ENCODE results near the gene PRDM1.

The PRDM1 gene

GRCh38 chr6:106097411-106098231, 11.5 kb downstream of the PRDM1 start:
- peak overlapping the region; percentile 54 to 65 for H3K4me3 ChIP-seq (ENCODE audit: low read length in 2 of 2)
- no peaks in the 10 kb centered on the region for H3K36me3 ChIP-seq (ENCODE audit: control insufficient read depth in 2 of 2, insufficient read depth in 2 of 2, low read length in 2 of 2)
- H3K9me3 ChIP-seq (ENCODE audit: control insufficient read depth in 2 of 2, low read length in 2 of 2): no peaks in the 10 kb centered on the region
- no peak overlapping the region for H3K27ac ChIP-seq (ENCODE audit: low read length)
- peak overlapping the region in 1 of 2 donors; percentile 51 for H3K9ac ChIP-seq (ENCODE audit: low read length in 2 of 2)
- no peaks in the 10 kb centered on the region for H3K4me1 ChIP-seq (ENCODE audit: control insufficient read depth, insufficient read depth, low read length)
- peaks cover 12 to 44% of the 10 kb centered on the region in 2 donors for H3K27me3 ChIP-seq (ENCODE audit: control insufficient read depth in 1 of 2, insufficient read depth in 2 of 2, low read length in 2 of 2)

GRCh38 chr6:106098383-106099234, 12.5 kb downstream of the PRDM1 start:
- H3K4me1 ChIP-seq (ENCODE audit: control insufficient read depth, insufficient read depth, low read length): no peaks in the 10 kb centered on the region
- peaks cover 12 to 37% of the 10 kb centered on the region in 2 donors for H3K27me3 ChIP-seq (ENCODE audit: control insufficient read depth in 1 of 2, insufficient read depth in 2 of 2, low read length in 2 of 2)
- no peaks in the 10 kb centered on the region for H3K36me3 ChIP-seq (ENCODE audit: control insufficient read depth in 2 of 2, insufficient read depth in 2 of 2, low read length in 2 of 2)
- no peaks in the 10 kb centered on the region for H3K9me3 ChIP-seq (ENCODE audit: control insufficient read depth in 2 of 2, low read length in 2 of 2)
- peak overlapping the region in 1 of 2 donors; percentile 35 for H3K9ac ChIP-seq (ENCODE audit: low read length in 2 of 2)
- H3K4me3 ChIP-seq (ENCODE audit: low read length in 2 of 2): peak overlapping the region; percentile 54 to 65
- H3K27ac ChIP-seq (ENCODE audit: low read length): no peak overlapping the region

GRCh38 chr6:106099235-106099537, 13.1 kb downstream of the PRDM1 start:
- H3K4me3 ChIP-seq (ENCODE audit: low read length in 2 of 2): peak overlapping the region; percentile 24 to 54
- H3K27ac ChIP-seq (ENCODE audit: low read length): no peak overlapping the region
- H3K9ac ChIP-seq (ENCODE audit: low read length in 2 of 2): no peak overlapping the region

GRCh38 chr6:106100755-106101154, 14.6 kb downstream of the PRDM1 start:
- no peaks in the 10 kb centered on the region for H3K4me1 ChIP-seq (ENCODE audit: control insufficient read depth, insufficient read depth, low read length)
- no peak overlapping the region for H3K4me3 ChIP-seq (ENCODE audit: low read length in 2 of 2)

More at GRCh38 chr6:106099235-106099537, 13.1 kb downstream of the PRDM1 start:
- Histone ChIP-seq H3K36me3 (ENCODE audit: control insufficient read depth in 2 of 2, insufficient read depth in 2 of 2, low read length in 2 of 2) (no peaks in the 10 kb centered on the region), H3K27me3 (ENCODE audit: control insufficient read depth in 1 of 2, insufficient read depth in 2 of 2, low read length in 2 of 2) (peaks cover 12 to 37% of the 10 kb centered on the region in 2 donors), H3K4me1 (ENCODE audit: control insufficient read depth, insufficient read depth, low read length) (no peaks in the 10 kb centered on the region), H3K9me3 (ENCODE audit: control insufficient read depth in 2 of 2, low read length in 2 of 2) (no peaks in the 10 kb centered on the region)

DNA sequence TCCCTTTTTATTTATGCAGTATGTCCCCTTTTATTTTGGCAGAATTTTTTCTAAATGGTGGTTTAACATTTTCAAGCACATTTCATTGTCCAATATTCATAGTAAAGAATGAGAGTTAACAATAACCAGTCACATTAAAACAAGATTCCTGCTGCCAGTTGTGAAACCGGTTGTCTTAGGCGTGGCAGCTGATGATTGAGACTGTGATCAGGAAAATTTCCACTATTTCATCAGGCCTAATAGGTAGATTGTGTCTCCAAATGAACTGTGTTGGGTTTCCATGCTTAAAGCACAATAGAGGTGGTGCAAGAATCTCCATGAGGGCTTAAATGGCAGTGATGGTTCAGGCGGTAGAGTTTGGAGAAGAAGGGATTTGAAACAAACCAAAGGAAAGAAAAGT, 15.3 kb downstream of the PRDM1 start:
- Histone ChIP-seq H3K4me1 (ENCODE audit: control insufficient read depth, insufficient read depth, low read length) (no peaks in the 10 kb centered on the region), H3K27me3 (ENCODE audit: control insufficient read depth in 1 of 2, insufficient read depth in 2 of 2, low read length in 2 of 2) (peaks cover 14 to 40% of the 10 kb centered on the region in 2 donors), H3K9me3 (ENCODE audit: control insufficient read depth in 2 of 2, low read length in 2 of 2) (no peaks in the 10 kb centered on the region), H3K36me3 (ENCODE audit: control insufficient read depth in 2 of 2, insufficient read depth in 2 of 2, low read length in 2 of 2) (no peaks in the 10 kb centered on the region), H3K9ac (ENCODE audit: low read length in 2 of 2) (no peak overlapping the region), H3K4me3 (ENCODE audit: low read length in 2 of 2) (no peak overlapping the region), H3K27ac (ENCODE audit: low read length) (no peak overlapping the region)

More at GRCh38 chr6:106100755-106101154, 14.6 kb downstream of the PRDM1 start:
- Histone ChIP-seq H3K27me3 (ENCODE audit: control insufficient read depth in 1 of 2, insufficient read depth in 2 of 2, low read length in 2 of 2) (peaks cover 14 to 41% of the 10 kb centered on the region in 2 donors), H3K9ac (ENCODE audit: low read length in 2 of 2) (no peak overlapping the region), H3K27ac (ENCODE audit: low read length) (no peak overlapping the region), H3K36me3 (ENCODE audit: control insufficient read depth in 2 of 2, insufficient read depth in 2 of 2, low read length in 2 of 2) (no peaks in the 10 kb centered on the region), H3K9me3 (ENCODE audit: control insufficient read depth in 2 of 2, low read length in 2 of 2) (no peaks in the 10 kb centered on the region)

GRCh38 chr6:106102034-106102433, 15.9 kb downstream of the PRDM1 start:
- Histone ChIP-seq H3K4me1 (ENCODE audit: control insufficient read depth, insufficient read depth, low read length) (no peaks in the 10 kb centered on the region), H3K27ac (ENCODE audit: low read length) (no peak overlapping the region), H3K27me3 (ENCODE audit: control insufficient read depth in 1 of 2, insufficient read depth in 2 of 2, low read length in 2 of 2) (peaks cover 14 to 36% of the 10 kb centered on the region in 2 donors), H3K36me3 (ENCODE audit: control insufficient read depth in 2 of 2, insufficient read depth in 2 of 2, low read length in 2 of 2) (no peaks in the 10 kb centered on the region), H3K4me3 (ENCODE audit: low read length in 2 of 2) (no peak overlapping the region), H3K9ac (ENCODE audit: low read length in 2 of 2) (no peak overlapping the region), H3K9me3 (ENCODE audit: control insufficient read depth in 2 of 2, low read length in 2 of 2) (no peaks in the 10 kb centered on the region)

GRCh38 chr6:106102967-106103727, 17.0 kb downstream of the PRDM1 start:
- Histone ChIP-seq H3K36me3 (ENCODE audit: control insufficient read depth in 2 of 2, insufficient read depth in 2 of 2, low read length in 2 of 2) (no peaks in the 10 kb centered on the region), H3K9me3 (ENCODE audit: control insufficient read depth in 2 of 2, low read length in 2 of 2) (no peaks in the 10 kb centered on the region), H3K27me3 (ENCODE audit: control insufficient read depth in 1 of 2, insufficient read depth in 2 of 2, low read length in 2 of 2) (peaks cover 7 to 25% of the 10 kb centered on the region in 2 donors), H3K27ac (ENCODE audit: low read length) (no peak overlapping the region), H3K4me3 (ENCODE audit: low read length in 2 of 2) (peak overlapping the region in 1 of 2 donors; percentile 29), H3K9ac (ENCODE audit: low read length in 2 of 2) (no peak overlapping the region), H3K4me1 (ENCODE audit: control insufficient read depth, insufficient read depth, low read length) (no peaks in the 10 kb centered on the region)

DNA sequence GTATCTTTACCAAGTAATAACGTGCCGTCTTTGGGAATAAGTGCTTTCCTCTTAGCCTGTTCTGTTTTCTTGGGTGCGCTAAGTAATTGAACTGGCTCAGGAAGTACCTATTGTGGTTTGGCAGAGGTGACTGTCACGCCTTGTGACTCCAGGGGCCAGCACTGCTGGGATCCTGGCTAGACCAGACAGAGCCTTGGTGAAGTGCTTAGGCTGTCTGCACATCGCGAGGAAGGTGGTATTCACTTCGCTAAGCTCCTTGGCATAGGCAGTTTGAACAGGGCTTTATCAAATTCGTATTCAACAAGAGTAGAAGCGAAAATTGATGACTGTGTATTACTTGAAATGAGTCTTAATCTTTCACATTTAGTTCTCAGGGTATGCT, 17.6 kb downstream of the PRDM1 start:
- Histone ChIP-seq H3K9ac (ENCODE audit: low read length in 2 of 2) (no peak overlapping the region), H3K4me3 (ENCODE audit: low read length in 2 of 2) (no peak overlapping the region), H3K27ac (ENCODE audit: low read length) (no peak overlapping the region)

GRCh38 chr6:106104476-106104875, 18.3 kb downstream of the PRDM1 start:
- no peaks in the 10 kb centered on the region for H3K9me3 ChIP-seq (ENCODE audit: control insufficient read depth in 2 of 2, low read length in 2 of 2)
- H3K27ac ChIP-seq (ENCODE audit: low read length): no peak overlapping the region
- H3K27me3 ChIP-seq (ENCODE audit: control insufficient read depth in 1 of 2, insufficient read depth in 2 of 2, low read length in 2 of 2): peaks cover 2 to 12% of the 10 kb centered on the region in 2 donors
- H3K4me1 ChIP-seq (ENCODE audit: control insufficient read depth, insufficient read depth, low read length): no peaks in the 10 kb centered on the region
- H3K9ac ChIP-seq (ENCODE audit: low read length in 2 of 2): no peak overlapping the region
- no peak overlapping the region for H3K4me3 ChIP-seq (ENCODE audit: low read length in 2 of 2)
- no peaks in the 10 kb centered on the region for H3K36me3 ChIP-seq (ENCODE audit: control insufficient read depth in 2 of 2, insufficient read depth in 2 of 2, low read length in 2 of 2)

More for the DNA sequence above, 17.6 kb downstream of the PRDM1 start:
- Histone ChIP-seq H3K9me3 (ENCODE audit: control insufficient read depth in 2 of 2, low read length in 2 of 2) (no peaks in the 10 kb centered on the region), H3K36me3 (ENCODE audit: control insufficient read depth in 2 of 2, insufficient read depth in 2 of 2, low read length in 2 of 2) (no peaks in the 10 kb centered on the region), H3K27me3 (ENCODE audit: control insufficient read depth in 1 of 2, insufficient read depth in 2 of 2, low read length in 2 of 2) (peaks cover 3 to 20% of the 10 kb centered on the region in 2 donors), H3K4me1 (ENCODE audit: control insufficient read depth, insufficient read depth, low read length) (no peaks in the 10 kb centered on the region)

- no peaks in the 10 kb centered on the region for H3K4me1 ChIP-seq (ENCODE audit: control insufficient read depth, insufficient read depth, low read length)
- no peak overlapping the region for H3K4me3 ChIP-seq (ENCODE audit: low read length in 2 of 2)
- no peak overlapping the region for H3K9ac ChIP-seq (ENCODE audit: low read length in 2 of 2)
- no peaks in the 10 kb centered on the region for H3K36me3 ChIP-seq (ENCODE audit: control insufficient read depth in 2 of 2, insufficient read depth in 2 of 2, low read length in 2 of 2)
- no peak overlapping the region for H3K27ac ChIP-seq (ENCODE audit: low read length)
- H3K27me3 ChIP-seq (ENCODE audit: control insufficient read depth in 1 of 2, insufficient read depth in 2 of 2, low read length in 2 of 2): peaks cover 2 to 12% of the 10 kb centered on the region in 2 donors
- H3K9me3 ChIP-seq (ENCODE audit: control insufficient read depth in 2 of 2, low read length in 2 of 2): no peaks in the 10 kb centered on the region
Observed at GRCh38 chr6:106104941-106105340, 18.8 kb downstream of the PRDM1 start.

All from stomach smooth muscle (tissue), 2 donors.